Activated CD4-positive, alpha-beta T cell treated with anti-CD3 and anti-CD28 coated beads, Interleukin-2, amount 50 U/mL, for 48 hours (primary cell): Measurements from ENCODE around the gene WDR74.
"Not testable (repeated sequence)": the region's sequence is repeated elsewhere in the genome, so short reads cannot be mapped to it uniquely, and the experiment has no call there.

Source experiments
- DNase-seq, 2 experiments: peaks; one replicate each; pipeline ENCODE4 v3.0.0-alpha.2; 2020

The WDR74 gene

DNA sequence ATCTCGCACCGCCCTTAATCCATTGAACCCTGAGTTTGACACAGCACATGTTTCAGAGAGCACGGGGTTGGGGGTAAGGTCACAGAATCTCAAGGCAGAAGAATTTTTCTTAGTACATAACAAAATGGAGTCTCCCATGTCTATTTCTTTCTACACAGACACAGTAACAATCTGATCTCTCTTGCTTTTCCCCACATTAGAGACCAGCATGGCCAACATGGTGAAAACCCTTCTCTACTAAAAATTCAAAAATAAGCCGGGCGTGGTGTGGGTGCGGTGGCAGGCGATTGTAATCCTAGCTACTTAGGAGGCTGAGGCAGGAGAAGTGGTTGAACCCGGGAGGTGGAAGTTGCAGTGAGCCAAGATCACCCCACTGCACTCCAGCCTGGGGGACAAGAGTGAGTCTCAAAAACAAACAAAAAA, 19.9 kb upstream of the WDR74 start:
- DNase-seq: not testable (repeated sequence)

GRCh38 chr11:62858201-62858600, 18.8 kb upstream of the WDR74 start:
- DNase-seq: no peak

DNA sequence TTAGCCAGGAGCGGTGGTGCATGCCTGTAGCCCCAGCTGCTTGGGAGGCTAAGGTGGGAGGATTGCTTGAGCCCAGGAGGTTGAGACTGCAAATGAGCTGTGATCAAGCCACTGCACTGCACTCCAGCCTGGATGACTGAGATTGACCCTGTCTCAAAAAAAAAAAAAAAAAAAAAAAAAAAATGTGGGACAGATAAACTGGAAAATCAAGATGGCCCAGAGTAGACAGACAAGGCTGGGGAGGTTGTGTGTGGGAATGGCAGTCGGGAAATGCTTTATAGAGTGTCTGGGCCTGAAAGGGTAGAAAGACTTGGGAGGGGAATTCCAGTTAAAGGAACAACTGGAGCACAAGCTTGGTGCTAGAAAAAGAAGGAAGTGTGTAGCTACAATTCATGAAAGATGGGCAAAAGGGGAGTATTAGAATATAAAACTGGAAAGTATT, 18.2 kb upstream of the WDR74 start:
- DNase-seq: no peak

DNA sequence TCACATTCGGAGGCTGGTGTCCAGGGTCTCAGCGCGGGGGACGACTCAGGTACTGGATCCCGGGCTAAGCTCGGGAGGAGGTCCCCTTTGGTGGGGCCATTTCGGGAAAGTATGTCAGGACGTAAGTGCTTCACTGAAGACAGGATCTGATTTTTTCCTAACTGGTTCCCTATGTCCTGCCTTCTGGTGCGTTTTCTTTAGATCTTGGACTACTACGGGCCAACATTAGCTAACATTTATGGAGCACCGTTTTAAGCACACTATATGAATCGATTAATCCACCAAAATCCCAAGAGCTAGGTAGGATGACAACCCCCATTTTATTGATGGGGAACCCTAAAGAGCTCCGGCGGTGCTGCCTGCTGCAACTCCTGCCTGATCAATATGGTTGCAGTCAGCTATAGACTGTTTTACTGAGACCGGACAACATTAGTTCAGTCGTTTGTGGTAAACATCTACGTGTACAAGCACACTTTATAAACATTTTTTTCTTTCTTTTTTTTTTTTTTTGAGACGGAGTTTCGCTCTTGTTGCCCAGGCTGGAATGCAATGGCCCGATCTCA, 17.0 kb upstream of the WDR74 start:
- DNase-seq: no peak

DNA sequence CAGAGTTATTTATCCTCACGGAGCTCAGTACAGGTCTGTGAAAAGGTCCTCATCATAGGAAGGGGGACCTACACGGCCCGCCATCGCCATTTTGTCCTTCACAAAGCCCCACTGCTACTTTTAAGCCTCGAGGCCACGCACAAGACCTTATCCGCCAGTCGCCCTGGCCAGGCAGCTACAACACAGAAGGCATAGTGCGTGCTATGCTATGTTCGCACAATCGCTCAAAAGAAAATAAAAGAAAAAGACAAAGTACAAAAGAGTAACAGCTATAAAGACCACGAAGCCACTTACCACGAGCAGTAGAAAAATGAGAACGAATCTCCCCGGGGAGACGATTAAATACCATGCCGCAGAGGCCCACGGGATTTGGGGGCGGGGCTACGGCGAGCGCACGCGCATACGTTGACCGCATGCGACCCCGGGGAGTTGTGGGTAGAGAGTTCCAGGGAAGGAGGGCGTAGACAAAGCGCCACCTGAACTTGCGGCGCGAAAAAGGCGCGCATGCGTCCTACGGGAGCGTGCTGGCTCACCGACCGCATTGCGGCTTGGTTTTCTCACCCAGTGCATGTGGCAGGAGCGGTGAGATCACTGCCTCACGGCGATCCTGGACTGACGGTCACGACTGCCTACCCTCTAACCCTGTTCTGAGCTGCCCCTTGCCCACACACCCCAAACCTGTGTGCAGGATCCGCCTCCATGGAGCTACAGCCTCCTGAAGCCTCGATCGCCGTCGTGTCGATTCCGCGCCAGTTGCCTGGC, 16.4 kb upstream of the WDR74 start:
- DNase-seq: peak; percentile 98

GRCh38 chr11:62854825-62855570, 15.6 kb upstream of the WDR74 start:
- DNase-seq: no peak

DNA sequence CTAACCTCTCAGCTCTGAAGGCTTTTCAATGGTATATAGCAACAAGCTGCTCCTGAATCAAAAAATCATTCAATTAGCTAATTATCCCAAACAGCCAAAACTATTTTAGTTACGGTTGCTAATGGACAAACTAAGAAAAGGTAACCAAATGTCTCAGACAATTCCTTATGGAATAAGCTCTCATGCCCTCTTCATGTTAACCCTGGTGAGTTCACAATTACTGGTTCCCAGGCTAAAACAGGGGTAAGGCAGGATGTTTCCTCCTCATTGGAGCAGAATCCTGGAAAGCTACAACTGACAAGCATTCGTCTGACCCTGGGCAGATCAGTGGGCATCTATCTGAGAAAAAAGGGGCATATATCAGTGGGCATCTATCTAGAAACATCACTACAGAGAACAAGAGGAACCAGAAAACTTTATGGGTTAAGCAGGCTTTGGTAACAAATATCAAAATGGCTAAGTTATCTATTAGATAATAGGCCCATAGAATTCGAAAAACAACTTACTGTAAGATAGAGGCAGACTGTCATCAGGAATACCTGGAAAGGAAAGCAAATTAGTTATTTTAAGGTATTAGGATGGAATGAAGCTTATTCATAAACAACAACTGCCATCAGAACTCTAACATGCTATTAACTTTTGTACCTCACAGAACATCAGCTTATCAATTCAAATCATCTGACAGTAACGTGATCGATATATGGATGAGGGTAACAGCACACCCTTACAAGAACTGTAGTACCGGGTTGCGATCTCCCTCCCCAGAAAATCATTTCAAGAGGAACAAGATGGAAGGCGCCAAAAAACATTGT, 14.8 kb upstream of the WDR74 start:
- peak in 1 of 2 experiments; percentile 41 for DNase-seq

GRCh38 chr11:62853279-62853965, 14.0 kb upstream of the WDR74 start:
- DNase-seq: peak in 1 of 2 experiments; percentile 30

- no peak for DNase-seq
These were observed 13.3 kb upstream of the WDR74 start for GRCh38 chr11:62852523-62853188.

DNA sequence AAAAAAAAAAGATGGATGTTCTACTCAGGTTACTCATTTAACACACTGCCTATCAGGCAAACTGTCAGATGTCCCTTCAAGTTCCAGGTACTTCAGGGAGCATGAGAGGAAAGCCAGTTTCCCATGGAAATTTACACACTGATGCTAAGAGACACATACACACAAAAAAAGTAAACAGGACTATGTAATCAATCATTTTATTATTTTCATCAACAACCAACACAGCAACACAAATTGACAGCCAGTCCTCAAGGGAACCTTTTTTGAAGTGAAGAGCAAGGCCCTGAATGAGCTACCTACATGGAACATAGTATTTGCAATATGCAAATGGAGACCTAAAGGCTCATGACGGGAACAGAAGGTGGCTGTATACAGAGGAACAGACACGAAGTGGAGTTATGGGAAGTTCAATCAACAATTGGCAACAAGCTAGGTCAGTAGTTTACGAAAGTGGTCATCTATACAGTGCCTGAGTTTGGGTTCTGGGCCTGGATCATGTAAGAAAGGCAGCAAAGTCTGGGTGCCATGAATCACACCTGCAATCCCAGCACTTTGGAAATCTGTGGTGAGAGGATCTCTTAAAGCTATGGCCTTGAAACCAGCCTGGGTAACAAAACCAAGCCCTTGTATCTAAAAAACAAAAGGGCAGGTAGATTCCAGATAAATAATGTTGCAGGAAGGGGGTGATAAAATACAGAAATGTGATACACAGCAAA, 12.6 kb upstream of the WDR74 start:
- DNase-seq: no peak

- DNase-seq: peak; percentile 53 to 62
These were observed 11.8 kb upstream of the WDR74 start for GRCh38 chr11:62850911-62851806.

DNA sequence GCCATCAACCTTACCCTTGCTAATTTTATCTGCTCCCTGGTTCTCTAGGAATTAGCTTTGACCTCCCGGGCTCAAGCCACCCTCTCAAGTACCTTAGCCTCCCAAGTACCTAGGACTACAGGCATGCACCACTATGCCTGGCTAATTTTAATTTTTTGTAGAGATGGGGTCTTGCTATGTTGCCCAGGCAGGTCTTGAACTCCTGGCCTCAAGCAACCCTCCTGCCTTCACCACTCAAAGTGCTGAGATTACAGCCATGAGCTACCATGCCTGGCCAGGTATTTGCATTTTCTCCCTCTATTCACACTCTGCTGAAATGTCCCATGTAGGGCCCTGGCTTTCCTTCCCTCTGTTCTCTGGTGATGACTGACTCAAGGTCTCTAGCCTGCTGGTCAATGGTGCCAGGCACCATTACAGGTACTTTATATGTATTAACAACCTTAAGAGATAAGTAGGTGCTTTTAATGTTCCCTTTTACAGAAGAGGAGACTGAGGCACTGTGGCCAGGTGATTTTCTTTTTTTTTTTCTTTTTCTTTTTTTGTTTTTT, 8.5 kb upstream of the WDR74 start:
- DNase-seq: no peak

GRCh38 chr11:62846177-62846576, 6.8 kb upstream of the WDR74 start:
- no peak for DNase-seq

DNA sequence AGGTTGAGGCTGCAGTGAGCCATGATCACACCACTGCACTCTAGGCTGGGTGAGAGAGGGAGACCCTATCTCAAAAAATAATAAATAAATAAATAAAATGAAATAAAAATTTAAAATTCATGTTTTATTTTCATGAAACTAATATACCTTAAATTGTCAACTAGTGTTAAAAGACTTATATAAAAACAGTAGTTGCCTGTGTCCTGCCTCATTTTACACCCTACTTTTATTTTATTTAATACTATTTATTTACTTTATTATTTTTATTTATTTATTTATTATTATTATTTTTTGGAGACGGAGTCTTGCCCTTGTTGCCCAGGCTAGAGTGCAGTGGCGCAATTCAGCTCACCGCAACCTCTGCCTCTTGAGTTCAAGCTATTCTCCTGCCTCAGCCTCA, 4.8 kb upstream of the WDR74 start:
- no peak for DNase-seq

DNA sequence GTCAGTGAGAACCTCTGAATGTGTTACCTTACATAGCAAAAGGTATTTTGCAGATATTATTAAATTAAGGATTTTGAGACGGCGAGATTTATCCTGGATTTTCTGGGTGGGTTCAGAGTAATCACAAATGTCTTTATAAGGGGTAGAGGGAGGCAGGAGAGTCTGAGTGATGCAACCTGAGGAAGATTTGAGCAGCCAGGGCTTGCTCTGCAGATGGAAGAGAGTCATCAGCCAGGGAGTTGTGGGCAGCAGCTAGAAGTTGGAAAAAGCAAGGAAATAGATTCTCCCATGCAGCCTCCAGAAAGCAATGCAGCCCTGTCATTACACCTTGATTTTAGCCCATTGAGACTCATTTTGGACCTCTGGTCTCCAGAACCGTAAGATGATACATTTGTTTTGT, 4.1 kb upstream of the WDR74 start:
- no peak for DNase-seq

GRCh38 chr11:62842891-62843290, 3.5 kb upstream of the WDR74 start:
- not testable (repeated sequence) for DNase-seq

DNA sequence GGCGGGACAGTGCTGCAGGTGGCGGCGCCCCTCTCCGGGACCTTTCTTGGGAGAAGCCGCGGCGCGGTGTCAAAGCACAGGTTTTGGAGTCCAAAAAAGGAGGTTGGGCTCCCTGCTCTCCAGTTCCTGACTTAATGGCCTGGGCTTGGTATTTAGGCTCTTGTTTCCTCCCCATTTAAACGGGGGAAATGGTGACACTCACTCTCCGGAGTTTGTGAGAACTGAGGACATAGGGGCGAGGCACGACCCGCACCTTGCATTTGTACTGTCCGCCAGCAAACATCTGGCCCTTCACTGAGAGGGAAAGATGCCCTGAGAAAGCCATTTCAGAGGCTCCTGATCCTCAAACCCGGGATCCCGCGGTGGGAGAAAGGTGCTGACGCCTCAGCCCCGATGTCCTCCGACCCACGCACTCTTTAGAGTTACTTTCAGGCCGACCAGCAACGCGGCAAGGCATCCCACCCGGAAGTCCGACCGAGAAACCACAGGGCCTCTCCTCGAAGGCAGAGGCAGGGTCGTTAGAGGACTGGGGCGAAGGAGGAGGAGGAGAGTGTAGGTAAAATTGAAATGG, 2.9 kb upstream of the WDR74 start:
- peak; percentile 58 to 67 for DNase-seq

DNA sequence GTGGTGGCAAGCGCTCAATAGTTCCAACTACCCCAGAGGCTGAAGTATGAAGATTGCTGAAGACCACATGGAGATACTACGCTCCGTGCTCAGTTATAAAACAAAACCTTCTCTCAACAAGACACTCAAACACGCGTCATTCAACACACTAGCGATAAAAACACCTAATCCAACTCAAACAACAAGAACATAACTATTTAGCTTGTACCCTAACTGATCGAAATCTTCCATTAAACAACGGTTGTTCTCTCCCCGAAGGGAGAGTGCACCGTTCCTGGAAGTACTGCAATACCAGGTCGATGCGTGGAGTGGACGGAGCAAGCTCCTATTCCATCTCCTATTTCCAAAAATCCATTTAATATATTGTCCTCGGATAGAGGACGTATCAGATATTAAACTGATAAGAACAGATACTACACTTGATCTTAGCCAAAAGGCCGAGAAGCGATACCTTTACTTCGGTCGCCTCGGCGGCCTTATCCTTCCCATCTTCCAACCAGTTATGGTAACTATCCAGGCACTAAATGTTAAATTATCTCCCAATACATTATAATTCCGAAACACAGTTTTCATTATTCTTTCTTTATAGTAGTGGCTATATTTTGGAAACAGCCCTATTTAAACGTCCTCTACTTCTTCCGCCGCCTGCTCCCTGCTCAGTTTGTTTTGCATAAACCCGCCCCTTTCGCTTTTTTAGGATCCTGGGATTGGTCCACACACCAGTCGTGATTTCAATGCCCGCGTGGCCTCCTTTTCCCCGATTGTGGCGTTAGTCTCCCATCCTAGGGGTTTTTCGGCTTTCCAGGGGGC, 2.2 kb upstream of the WDR74 start:
- peak; percentile 77 to 86 for DNase-seq
